Erythroblast (primary cell): Measurements from ENCODE around the gene DGLUCY.
"Not testable (repeated sequence)": the region's sequence is repeated elsewhere in the genome, so short reads cannot be mapped to it uniquely, and the experiment has no call there.

Experiments used
- GATA1 ChIP-seq: IDR thresholded peaks from 2 replicates; pipeline ENCODE4 v1.6.1; 2011; ENCODE audit warnings: low read depth, mild to moderate bottlenecking, control low read depth, low read length, moderate library complexity
- POLR2A ChIP-seq: IDR thresholded peaks from 2 replicates; pipeline ENCODE4 v1.6.1; 2011; ENCODE audit warnings: mild to moderate bottlenecking, low read length

DNA sequence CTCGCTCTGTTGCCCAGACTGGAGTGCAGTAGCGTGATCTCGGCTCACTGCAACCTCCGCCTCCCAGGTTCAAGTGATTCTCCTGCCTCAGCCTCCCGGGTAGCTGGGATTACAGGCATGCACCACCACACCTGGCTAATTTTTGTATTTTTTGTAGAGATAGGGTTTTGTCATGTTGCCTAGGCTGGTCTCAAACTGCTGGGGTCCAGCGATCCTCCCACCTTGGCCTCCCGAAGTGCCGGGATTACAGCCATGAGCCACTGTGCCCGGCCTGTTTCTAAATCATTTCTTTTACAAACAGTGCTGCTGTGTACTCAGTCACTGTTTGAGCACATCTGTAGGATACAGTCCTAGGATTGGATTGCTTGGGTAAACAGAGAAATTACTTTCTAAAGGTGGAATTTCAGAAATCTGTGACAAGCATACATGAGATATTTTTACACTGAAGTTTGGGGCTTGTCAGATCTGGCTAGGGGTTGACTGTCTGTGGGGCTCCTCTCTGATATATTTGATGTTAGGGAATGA is 42.3 kb downstream of the DGLUCY start:
- TF ChIP-seq POLR2A, GATA1: not testable (repeated sequence)
